ENCODE data around the gene WASL.

WASL gene

GRCh38 chr7:123660514-123661354, 88.1 kb downstream of the WASL start:
- H3K36me3 ChIP-seq (ENCODE audit: insufficient read depth, low read length): no peaks in the 10 kb centered on the region
- no peaks in the 10 kb centered on the region for H3K27me3 ChIP-seq (ENCODE audit: insufficient read depth, low read length)
- no peaks in the 10 kb centered on the region for H3K9me3 ChIP-seq (ENCODE audit: low read length)
- H3K4me3 ChIP-seq (ENCODE audit: low read depth, low read length, poor library complexity, severe bottlenecking): no peak overlapping the region
- H3K9me2 ChIP-seq (ENCODE audit: low read depth, low read length): no peaks in the 10 kb centered on the region
- TF ChIP-seq EZH2 (IDR thresholded peaks at IDR 0.05; ENCODE audit: borderline replicate concordance, low read length): no peak
- no peaks in the 10 kb centered on the region for H3F3A ChIP-seq (ENCODE audit: insufficient read depth, low read length)
- H2AFZ ChIP-seq (ENCODE audit: low read length): no peak overlapping the region
- no peaks in the 10 kb centered on the region for H3K4me1 ChIP-seq (ENCODE audit: insufficient read depth, low read length, severe bottlenecking)
- H3K4me2 ChIP-seq (ENCODE audit: low read length): no peak overlapping the region
- H3K9ac ChIP-seq (ENCODE audit: low read length): no peak overlapping the region
- no peaks in the 10 kb centered on the region for H3K79me2 ChIP-seq (ENCODE audit: insufficient read depth, low read length)
- H3K27ac ChIP-seq (ENCODE audit: low read depth, low read length, poor library complexity, severe bottlenecking): no peak overlapping the region
- no peaks in the 10 kb centered on the region for H4K20me1 ChIP-seq (ENCODE audit: insufficient read depth, low read length)

GRCh38 chr7:123658023-123658422, 90.8 kb downstream of the WASL start:
- H3K27me3 ChIP-seq (ENCODE audit: insufficient read depth, low read length): no peaks in the 10 kb centered on the region
- no peaks in the 10 kb centered on the region for H3K9me3 ChIP-seq (ENCODE audit: low read length)
- no peak overlapping the region for H3K9ac ChIP-seq (ENCODE audit: low read length)
- no peak overlapping the region for H3K27ac ChIP-seq (ENCODE audit: low read depth, low read length, poor library complexity, severe bottlenecking)
- TF ChIP-seq CTCF (IDR thresholded peaks at IDR 0.05; ENCODE audit: low read length) (no peak), EZH2 (IDR thresholded peaks at IDR 0.05; ENCODE audit: borderline replicate concordance, low read length) (no peak)
- H3K9me2 ChIP-seq (ENCODE audit: low read depth, low read length): no peaks in the 10 kb centered on the region
- no peaks in the 10 kb centered on the region for H3K79me2 ChIP-seq (ENCODE audit: insufficient read depth, low read length)
- no peaks in the 10 kb centered on the region for H4K20me1 ChIP-seq (ENCODE audit: insufficient read depth, low read length)
- H3F3A ChIP-seq (ENCODE audit: insufficient read depth, low read length): no peaks in the 10 kb centered on the region
- no peak overlapping the region for H3K4me3 ChIP-seq (ENCODE audit: low read depth, low read length, poor library complexity, severe bottlenecking)
- H3K4me2 ChIP-seq (ENCODE audit: low read length): no peak overlapping the region
- H3K4me1 ChIP-seq (ENCODE audit: insufficient read depth, low read length, severe bottlenecking): no peaks in the 10 kb centered on the region
- no peak overlapping the region for H2AFZ ChIP-seq (ENCODE audit: low read length)
- H3K36me3 ChIP-seq (ENCODE audit: insufficient read depth, low read length): no peaks in the 10 kb centered on the region

- Histone ChIP-seq H3K4me2 (ENCODE audit: low read length) (no peak overlapping the region), H3K9me3 (ENCODE audit: low read length) (no peaks in the 10 kb centered on the region), H3K4me3 (ENCODE audit: low read depth, low read length, poor library complexity, severe bottlenecking) (no peak overlapping the region), H3K9me2 (ENCODE audit: low read depth, low read length) (no peaks in the 10 kb centered on the region), H3K36me3 (ENCODE audit: insufficient read depth, low read length) (no peaks in the 10 kb centered on the region), H3K27ac (ENCODE audit: low read depth, low read length, poor library complexity, severe bottlenecking) (no peak overlapping the region), H4K20me1 (ENCODE audit: insufficient read depth, low read length) (no peaks in the 10 kb centered on the region), H3F3A (ENCODE audit: insufficient read depth, low read length) (no peaks in the 10 kb centered on the region), H3K9ac (ENCODE audit: low read length) (no peak overlapping the region), H3K79me2 (ENCODE audit: insufficient read depth, low read length) (no peaks in the 10 kb centered on the region), H3K4me1 (ENCODE audit: insufficient read depth, low read length, severe bottlenecking) (no peaks in the 10 kb centered on the region), H2AFZ (ENCODE audit: low read length) (no peak overlapping the region), H3K27me3 (ENCODE audit: insufficient read depth, low read length) (no peaks in the 10 kb centered on the region)
- TF ChIP-seq EZH2 (IDR thresholded peaks at IDR 0.05; ENCODE audit: borderline replicate concordance, low read length) (no peak), CTCF (IDR thresholded peaks at IDR 0.05; ENCODE audit: low read length) (no peak)
Measured at GRCh38 chr7:123657304-123657685, 91.5 kb downstream of the WASL start.
